Amniotic stem cell (primary cell): Measurements from ENCODE around the gene E2F4.

ENCODE experiments used
- DNase-seq: peaks from one replicate; lab custom pipeline; 2025; lab: John Stamatoyannopoulos, UW

The E2F4 gene

DNA sequence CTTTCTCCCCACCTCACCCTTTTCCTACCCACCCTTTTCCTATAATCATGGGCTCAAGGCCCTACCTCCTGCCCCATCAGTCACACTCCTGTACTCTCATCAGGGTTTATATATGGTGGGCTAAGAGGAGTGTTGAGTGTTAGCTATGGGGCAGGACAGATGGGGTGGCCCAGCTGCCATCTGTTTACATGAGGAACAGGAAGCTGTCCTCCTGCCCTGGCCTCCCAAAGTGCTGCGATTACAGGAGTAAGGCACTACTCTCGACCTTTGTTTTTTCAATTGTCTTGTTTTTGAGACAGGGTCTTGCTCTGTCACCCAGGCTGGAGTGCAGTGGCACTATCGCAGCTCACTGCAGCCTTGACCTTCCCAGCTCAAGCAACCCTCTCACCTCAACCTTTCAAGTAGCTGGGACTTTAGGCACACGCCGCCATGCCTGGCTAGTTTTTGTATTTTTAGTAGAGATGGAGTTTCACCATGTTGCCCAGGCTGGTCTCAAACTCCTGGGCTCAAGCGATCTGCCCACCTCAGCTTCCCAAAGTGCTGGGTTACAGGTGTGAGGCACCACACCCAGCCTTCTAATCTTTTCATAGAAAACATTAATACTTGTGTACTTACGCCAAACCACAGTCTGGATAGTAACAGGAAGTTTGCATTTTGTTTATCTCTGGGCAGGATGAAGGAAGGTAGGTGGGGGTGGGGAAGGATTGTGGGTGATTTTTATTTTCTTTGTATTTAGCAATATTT lies 33.9 kb upstream of the E2F4 start:
- no peak for DNase-seq

DNA sequence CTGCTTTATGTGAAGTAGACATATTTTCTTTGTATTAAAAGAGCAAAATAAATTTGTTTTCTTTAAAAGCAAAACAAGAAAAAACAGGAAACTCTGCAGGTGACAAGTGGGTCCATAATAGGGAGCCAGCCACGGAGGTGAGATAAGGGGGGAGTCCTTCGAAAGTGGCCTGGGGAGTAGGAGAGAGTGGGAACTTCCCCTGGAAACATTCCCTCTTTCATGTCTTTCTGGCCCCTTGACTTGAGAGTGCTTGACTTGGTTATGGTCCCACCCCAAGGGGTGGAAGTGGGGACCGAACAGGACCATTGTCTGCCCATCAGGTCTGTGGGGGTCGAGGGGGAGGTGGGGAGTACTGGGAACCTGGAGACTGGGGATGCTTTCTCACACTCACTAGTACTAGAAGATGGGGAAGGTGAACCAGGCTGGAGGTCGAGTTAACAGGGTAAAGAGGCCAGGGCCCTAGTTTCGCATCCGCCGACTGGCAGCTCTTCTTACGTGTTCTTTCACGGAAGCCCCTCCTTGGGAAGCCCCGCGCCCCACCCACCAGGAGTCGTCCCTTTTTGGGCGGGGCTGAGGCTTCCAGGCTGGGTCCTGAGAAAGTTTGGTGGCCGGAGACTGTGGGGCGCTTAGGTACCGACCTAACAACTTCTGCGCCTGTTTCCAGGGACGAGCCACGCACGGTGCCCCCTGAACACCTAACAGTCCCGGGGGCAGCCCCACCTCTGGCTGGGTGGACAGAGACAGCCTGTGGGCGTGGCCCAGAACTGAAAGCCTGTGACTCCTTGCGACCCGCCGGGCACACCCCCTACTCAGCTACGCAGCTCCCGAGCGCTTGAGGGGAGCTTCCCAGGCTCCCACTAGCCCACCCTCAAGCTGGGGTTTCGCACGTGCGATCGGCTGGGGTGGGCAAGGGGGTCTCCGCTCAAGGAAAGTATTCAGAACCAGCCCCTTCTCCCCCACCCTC lies 33.0 kb upstream of the E2F4 start:
- no peak for DNase-seq

DNA sequence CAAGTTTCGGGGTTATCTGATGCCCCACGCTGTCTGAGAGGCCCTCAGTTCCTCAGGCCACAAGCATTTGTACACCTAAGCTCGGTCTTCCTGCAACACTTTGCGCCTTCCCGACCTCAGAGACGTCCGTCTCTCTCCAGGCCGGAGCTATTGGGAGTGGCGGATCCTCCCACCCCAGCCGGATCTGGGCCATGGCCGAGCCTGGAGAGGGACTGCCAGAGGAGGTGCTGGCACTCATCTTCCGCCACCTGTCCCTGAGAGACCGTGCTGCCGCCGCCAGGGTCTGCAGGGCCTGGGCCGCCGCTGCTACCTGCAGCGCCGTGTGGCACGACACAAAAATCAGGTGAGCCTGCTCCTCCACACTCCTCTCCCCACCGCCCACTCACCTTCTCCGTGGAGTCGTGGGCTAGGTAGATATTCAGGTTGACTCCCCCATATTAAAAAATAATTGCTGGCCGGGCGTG lies 30.3 kb upstream of the E2F4 start:
- DNase-seq: no peak

DNA sequence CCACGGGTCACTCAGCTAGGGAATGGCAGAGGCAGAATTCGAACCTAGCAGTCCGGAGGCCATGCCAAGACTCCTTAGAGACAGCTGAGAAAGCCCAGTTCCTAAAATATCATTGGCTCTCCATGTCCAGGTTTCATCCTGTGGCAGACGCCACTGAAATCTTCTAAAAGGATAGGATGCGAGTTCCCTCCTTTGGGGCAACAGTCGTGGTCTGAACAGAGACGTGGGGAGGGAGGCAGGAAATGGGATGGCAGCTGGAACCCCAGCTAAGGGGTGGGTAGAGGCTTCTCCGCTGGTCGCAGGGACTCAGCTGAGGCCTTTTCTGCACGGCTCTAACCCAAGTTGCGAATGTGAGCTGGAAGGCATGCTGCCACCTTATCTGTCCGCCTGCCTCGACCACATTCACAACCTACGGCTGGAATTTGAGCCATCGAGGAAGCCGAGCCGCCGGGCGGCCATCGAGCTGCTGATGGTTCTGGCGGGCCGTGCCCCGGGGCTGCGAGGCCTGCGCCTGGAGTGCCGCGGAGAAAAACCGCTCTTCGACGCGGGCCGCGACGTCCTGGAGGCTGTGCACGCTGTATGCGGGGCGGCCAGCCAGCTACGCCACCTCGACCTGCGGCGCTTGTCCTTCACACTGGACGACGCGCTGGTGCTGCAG lies 29.3 kb upstream of the E2F4 start:
- no peak for DNase-seq

DNA sequence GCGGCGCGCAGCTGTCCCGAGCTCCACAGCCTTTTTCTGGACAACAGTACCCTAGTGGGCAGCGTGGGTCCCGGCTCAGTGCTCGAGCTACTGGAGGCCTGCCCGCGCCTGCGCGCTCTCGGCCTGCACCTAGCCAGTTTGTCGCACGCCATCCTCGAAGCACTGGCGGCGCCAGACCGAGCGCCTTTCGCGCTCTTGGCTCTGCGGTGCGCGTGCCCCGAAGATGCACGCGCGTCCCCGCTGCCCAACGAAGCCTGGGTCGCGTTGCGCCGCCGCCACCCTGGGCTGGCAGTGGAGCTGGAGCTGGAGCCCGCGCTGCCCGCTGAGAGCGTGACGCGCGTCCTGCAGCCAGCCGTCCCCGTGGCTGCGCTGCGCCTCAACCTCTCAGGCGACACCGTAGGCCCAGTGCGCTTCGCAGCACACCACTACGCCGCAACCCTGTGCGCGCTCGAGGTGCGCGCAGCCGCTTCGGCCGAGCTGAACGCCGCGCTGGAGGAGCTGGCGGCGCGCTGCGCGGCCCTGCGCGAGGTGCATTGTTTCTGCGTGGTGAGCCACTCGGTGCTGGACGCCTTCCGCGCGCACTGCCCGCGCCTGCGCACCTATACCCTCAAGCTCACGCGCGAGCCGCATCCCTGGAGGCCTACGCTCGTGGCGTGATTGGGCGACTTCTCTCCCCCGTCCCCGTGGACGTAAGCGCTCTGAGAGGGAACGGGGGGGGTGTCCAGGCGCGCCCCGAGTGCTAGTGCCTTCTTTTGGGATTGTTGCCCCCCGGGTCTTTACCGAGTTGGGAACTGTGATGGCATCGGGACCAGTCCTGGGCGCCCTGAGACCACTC lies 28.6 kb upstream of the E2F4 start:
- DNase-seq: no peak

DNA sequence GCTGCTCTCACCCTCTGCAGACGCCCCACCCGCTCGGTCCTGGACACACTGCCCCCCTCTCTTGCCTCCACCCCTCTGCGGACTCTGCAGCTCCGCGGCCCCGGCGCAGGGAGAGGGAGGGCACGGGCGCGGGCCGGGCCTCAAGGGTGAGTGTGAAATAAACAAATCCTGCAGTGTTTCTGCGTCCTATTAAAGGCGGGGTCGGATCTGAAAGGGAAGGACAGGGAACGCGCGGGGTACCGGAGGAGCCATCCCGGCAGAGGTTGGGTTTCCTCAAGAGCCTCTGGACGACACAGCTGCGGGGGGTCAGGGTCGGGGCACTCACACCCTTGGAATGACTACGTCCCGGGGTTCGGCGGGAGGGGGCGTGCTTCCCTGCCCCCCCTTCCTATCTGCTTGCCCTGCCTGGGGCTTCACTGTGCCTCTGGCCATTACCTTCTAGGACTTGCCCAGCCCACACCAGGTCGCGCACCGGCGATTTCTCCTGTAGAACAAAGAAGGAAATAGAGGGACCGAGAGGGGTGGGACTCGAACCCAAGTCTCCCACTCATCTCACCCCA lies 27.9 kb upstream of the E2F4 start:
- no peak for DNase-seq

DNA sequence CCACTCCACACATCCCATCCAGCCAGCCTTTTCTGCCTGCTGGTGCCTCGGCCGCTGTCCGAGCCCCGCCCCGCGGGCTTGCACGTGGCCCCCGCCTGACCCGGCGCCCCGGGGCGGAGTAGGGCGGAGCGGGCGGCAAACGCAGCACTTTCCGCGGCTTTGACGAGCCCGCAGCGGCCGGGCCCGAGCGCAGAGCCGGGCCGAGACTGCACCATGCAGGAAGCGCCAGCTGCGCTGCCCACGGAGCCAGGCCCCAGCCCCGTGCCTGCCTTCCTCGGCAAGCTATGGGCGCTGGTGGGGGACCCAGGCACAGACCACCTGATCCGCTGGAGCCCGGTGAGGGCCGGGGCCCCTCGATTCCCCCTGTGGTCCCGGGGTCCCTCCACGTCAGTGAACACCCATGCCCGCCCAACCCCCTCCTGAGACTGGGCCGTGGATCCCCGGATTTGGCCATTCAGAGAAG lies 27.3 kb upstream of the E2F4 start, which contains the start of gene HSF4:
Gene HSF4 (plus strand): TSS at position 147 of the 463 bp plus-strand sequence. CDS start 67 bp downstream, at position 214.
- DNase-seq: no peak

DNA sequence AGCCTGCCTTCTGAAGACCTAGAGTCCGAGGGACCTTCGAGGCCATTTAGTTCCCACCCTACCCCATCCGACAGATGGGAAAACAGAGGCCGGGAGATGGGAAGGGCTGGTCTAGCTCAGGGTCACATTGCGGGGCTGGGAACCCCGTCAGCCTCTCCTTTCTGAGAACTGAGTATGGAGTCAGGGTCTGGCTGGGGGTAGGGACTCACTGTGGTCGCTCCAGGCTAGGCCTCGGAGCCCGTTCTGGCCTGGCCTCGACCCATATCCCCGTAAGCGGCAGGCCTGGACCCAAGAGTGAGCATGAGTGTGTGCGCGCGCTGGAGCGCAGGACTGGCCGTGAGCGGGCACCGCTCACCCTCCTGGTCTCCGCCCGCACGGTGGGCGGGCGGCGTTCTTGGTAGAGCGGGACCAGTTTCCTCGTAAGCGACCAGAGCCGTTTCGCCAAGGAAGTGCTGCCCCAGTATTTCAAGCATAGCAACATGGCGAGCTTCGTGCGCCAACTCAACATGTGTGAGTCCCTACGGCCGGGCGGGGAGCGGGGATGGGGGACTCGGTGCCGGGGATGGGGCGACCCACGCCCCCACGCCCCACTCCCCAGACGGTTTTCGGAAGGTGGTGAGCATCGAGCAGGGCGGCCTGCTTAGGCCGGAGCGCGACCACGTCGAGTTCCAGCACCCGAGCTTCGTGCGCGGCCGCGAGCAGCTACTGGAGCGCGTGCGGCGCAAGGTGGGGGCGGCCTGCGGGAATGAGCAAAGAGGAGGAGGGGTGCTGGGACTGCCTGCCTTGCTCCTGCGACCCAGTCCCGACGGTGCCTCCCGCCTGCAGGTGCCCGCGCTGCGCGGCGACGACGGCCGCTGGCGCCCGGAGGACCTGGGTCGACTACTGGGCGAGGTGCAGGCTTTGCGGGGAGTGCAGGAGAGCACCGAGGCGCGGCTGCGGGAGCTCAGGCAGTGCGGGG lies 26.6 kb upstream of the E2F4 start:
- no peak for DNase-seq

DNA sequence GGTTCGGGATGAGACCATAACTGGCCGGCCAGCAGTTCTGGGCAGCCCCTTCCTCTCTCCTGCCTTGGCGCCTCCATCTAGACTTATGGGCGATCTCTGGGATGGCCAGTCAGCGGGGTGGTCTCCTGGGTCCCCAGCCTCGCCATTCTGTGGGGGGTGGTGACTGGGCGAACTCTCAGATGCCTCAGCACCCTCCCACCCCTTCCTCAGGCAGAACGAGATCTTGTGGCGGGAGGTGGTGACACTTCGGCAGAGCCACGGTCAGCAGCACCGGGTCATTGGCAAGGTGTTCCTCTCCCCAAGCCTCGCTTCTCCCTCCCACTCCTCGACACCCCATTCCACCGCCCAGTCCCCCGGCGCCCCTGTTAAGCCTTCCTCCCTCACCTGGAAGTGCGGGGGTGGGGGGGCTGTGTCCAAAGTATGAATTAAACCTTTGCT lies 25.8 kb upstream of the E2F4 start:
- no peak for DNase-seq

DNA sequence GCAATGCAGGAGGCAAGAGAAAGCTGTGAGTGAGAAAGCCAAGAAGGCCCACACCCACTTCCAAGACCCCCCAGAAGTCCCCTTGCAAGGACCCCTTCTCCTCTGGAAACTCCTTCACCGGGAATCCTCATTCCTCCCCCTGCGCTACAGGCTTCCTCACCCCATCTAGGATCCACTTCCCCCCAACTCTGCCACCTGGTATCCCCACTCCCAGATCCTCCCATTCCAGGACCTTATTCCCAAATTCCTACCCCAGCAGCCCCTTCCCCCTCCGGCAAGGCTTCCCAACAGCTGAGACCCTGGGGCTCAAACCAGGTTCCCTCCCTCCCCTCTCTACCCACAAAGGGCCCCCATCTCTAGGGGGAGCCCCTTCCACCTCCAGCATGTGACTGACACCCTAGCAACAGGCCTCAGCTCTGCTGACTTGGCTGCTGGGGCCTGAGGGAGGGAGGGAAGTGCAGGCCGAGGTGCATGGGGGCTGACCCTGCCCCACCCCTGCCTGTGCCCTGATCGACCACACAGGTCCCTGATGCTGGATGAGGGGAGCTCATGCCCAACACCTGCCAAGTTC lies 25.3 kb upstream of the E2F4 start:
- no peak for DNase-seq

DNA sequence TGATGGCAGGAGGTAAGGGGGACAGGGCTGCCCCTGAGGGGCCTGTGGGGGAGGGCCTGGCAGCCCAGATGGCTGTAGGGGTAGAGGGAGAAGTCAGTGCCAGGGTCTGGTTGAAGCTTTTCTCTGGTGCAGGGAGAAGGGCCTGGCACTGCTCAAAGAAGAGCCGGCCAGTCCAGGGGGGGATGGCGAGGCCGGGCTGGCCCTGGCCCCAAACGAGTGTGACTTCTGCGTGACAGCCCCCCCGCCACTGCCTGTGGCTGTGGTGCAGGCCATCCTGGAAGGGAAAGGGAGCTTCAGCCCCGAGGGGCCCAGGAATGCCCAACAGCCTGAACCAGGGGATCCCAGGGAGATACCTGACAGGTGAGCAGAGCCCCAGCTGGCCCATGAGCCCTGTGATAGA lies 24.4 kb upstream of the E2F4 start:
- DNase-seq: no peak

DNA sequence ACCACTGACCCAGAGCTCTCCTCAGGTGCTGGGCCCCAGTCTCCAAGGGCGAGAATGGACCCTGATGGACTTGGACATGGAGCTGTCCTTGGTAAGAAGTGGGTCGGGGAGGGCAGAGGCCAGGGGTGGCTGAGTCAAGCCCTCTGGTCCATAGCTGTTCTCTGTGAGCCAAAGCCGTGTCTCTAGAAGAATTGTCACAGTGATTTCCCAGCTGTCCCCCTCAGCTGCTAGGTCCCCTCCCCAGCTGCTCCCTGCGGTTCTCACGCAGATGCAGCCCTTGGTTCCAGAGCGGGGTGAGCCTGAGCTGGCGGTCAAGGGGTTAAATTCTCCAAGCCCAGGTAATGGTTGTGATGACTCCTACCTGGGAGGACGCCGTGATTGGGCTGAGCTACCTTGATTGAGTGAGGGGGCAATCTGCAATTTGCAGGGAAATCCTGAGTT lies 22.9 kb upstream of the E2F4 start:
- DNase-seq: no peak

DNA sequence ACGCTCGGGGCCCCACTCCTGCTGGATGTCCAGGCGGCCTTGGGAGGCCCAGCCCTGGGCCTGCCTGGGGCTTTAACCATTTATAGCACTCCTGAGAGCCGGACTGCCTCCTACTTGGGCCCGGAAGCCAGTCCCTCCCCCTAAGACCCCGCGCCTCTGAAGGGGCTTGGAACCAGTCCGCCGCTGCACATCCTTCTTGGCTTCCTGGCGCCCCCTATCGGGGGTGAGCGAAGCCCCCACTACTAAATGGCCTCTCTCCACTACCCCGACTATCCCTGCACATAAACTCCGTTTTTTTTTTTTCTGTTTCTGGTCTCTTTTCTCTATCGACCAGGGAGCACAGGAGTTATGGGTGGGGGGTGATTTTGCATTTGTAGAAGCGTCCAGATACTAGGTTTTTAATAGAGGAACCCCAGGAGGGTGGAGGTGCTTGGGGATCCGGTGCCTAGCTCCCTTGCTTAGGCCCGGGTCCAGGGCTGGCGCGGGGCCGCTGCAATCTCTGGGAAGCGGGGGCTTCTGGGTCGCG lies 22.2 kb upstream of the E2F4 start:
- no peak for DNase-seq

DNA sequence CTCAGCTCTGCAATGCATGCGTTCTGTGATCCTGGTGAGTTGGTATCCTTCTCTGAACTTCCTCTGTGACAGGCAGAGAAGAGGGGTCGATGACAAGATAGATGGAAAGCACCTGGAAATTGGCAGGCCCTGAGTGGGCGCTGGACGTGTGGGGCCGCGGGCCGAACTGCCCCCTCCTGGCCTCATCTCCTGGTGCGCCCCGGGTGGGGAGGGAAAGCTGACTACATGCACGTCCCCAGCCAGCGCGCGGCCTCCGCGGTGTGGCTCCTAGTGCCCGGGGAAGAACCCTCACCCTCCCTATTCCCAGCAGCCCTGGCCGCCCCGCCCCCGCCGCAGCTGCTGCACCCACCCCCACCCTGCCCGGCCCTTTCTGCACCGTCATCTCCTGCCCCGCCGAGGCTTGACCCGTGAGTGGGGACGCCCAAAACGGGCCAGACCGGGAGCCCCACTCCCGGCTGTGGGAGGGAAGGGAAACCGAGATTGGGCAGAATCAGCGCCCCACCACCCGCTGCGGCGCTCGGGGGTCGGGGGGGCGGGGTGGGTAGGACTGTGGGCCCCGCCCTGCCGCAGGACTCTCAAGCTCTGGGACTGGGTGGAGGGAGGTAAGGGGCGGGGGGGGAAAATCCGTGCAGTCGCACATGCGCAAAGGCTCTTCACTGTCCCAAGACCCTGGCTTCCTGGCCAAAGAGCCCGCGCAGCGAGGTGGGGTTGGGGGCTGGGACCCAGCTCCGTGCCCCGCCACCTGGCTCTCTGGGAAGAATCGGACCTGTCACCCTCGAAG lies 21.6 kb upstream of the E2F4 start, which contains the start of gene NOL3:
Gene NOL3 (plus strand): TSS at position 371 of the 781 bp plus-strand sequence.
- peak; percentile 62 for DNase-seq

DNA sequence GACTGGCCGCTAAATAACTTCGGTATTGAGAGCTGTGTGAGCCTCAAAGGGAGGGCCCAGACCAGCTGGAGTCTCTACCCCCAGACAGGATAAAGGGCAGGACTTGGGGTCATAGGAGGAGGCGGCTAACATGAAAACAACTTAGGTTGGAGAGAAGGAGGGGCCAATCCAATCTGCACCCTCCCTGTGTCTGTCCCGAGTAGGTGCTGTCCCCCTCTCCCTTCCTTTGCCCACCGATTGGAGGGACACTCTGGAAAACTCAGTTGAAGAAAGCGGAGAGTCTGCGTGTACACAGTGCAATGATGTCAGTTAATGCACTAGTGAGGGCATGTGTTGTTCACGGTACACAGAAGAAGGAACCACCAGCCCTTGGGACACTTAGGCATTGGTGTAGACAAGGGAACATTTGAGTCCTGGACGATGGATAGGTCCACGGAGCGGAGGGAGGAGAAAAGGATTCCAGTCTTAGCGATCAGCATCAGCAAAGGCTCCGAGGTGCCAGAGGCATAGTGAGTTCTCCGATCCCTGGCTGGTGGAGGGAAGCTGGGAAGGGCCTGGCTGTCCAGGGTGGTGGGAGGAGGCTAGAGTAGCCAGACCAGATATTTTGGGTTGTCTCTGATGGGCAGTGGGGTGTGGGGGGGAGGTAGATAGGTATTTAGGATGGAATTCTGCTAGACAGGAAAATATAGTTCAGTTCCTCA lies 20.9 kb upstream of the E2F4 start:
- DNase-seq: no peak

DNA sequence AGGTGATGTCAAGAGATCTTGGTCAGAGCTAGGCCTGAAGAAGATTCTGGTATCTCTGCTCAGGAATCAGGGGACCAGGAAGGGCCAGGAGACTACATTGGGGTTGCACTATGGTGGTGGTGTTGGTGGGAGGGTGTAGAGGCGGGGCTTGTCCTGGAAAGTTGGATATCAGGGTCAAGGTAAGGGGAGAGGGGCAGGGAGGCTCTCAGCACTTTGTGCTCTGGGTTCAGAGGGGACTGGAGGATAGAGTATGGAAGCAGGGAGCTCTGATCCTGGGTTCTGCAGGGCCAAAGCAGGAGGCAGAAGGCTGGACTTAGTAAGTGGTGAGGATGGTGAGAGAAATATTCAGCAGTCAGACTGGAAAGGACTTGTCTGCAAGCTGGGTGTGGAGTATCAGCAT lies 18.6 kb upstream of the E2F4 start:
- no peak for DNase-seq
